ENCODE data around the gene COL12A1.

- no peak for TF ChIP-seq POLR2A (IDR thresholded peaks at IDR 0.05)
- no peak for TF ChIP-seq CTCF (IDR thresholded peaks at IDR 0.05)
Measured at GRCh38 chr6:75188221-75188925, 17.5 kb downstream of the COL12A1 start.

All from right lobe of liver (tissue), 4 donors.